IPS DF 6.9 (cell line): ENCODE measurements around the gene FAM110D.

Experiments used
- DNase-seq: peaks from one replicate; pipeline ENCODE4 v3.0.0-alpha.2; 2013; ENCODE audit warnings: low read depth, low spot score
- H3K27ac ChIP-seq: one replicate; pipeline ENCODE4 v1.5.1; 2013; ENCODE audit warnings: low read length, control low read depth
- H3K27me3 ChIP-seq: 2 replicates; pipeline ENCODE4 v1.6.1; 2013; ENCODE audit warnings: mild to moderate bottlenecking, low read length; ENCODE audit not compliant: control insufficient read depth, insufficient read depth
- H3K36me3 ChIP-seq: 2 replicates; pipeline ENCODE4 v1.6.1; 2013; ENCODE audit warnings: low read length; ENCODE audit not compliant: control insufficient read depth, insufficient read depth
- H3K4me1 ChIP-seq: 2 replicates; pipeline ENCODE4 v1.6.1; 2013; ENCODE audit warnings: low read length; ENCODE audit not compliant: control insufficient read depth, insufficient read depth
- H3K4me3 ChIP-seq: 2 replicates; pipeline ENCODE4 v1.5.1; 2013; ENCODE audit warnings: mild to moderate bottlenecking, low read length
- H3K9me3 ChIP-seq: 2 replicates; pipeline ENCODE4 v1.6.1; 2013; ENCODE audit warnings: low read length, inconsistent platforms; ENCODE audit not compliant: control insufficient read depth, insufficient read depth
- WGBS: extraction: QIAGEN DNeasy Blood & Tissue Kit; methylation state at CpG from one replicate; pipeline ENCODE4 v1.1.7; 2013; ENCODE audit warnings: mixed read lengths, missing lambda C conversion rate; ENCODE audit not compliant: insufficient read length, insufficient coverage; 5-methylcytosine and 5-hydroxymethylcytosine counted together

The FAM110D gene

GRCh38 chr1:26132834-26133167, 26.1 kb upstream of the FAM110D start:
- no peak for DNase-seq
- WGBS = no CpG with 5 or more reads among the region's 2 CpGs

GRCh38 chr1:26134466-26134865, 24.4 kb upstream of the FAM110D start:
- Histone ChIP-seq H3K27me3 (no peaks in the 10 kb centered on the region), H3K27ac (no peak overlapping the region), H3K4me1 (no peaks in the 10 kb centered on the region), H3K4me3 (no peak overlapping the region), H3K9me3 (no peaks in the 10 kb centered on the region), H3K36me3 (no peaks in the 10 kb centered on the region)
- DNase-seq = no peak
- no CpG with 5 or more reads among the region's 3 CpGs for WGBS

More at GRCh38 chr1:26132834-26133167, 26.1 kb upstream of the FAM110D start:
- Histone ChIP-seq H3K9me3 (no peaks in the 10 kb centered on the region), H3K36me3 (no peaks in the 10 kb centered on the region), H3K4me3 (no peak overlapping the region), H3K27me3 (no peaks in the 10 kb centered on the region), H3K27ac (no peak overlapping the region), H3K4me1 (no peaks in the 10 kb centered on the region)

GRCh38 chr1:26138974-26139558, 19.8 kb upstream of the FAM110D start:
- no peaks in the 10 kb centered on the region for H3K9me3 ChIP-seq
- H3K27me3 ChIP-seq = no peaks in the 10 kb centered on the region
- DNase-seq = no peak
- no CpG with 5 or more reads among the region's 3 CpGs for WGBS
- no peaks in the 10 kb centered on the region for H3K36me3 ChIP-seq
- H3K4me1 ChIP-seq = no peaks in the 10 kb centered on the region
- no peak overlapping the region for H3K27ac ChIP-seq
- no peak overlapping the region for H3K4me3 ChIP-seq

- Histone ChIP-seq H3K4me3 (no peak overlapping the region), H3K4me1 (no peaks in the 10 kb centered on the region), H3K36me3 (no peaks in the 10 kb centered on the region), H3K27me3 (no peaks in the 10 kb centered on the region), H3K27ac (no peak overlapping the region), H3K9me3 (no peaks in the 10 kb centered on the region)
- DNase-seq = no peak
- no CpG with 5 or more reads among the region's 8 CpGs for WGBS
Observed at GRCh38 chr1:26142159-26142558, 16.7 kb upstream of the FAM110D start.

GRCh38 chr1:26145041-26145959, 13.6 kb upstream of the FAM110D start:
- no CpG with 5 or more reads among the region's 19 CpGs for WGBS
- H3K4me3 ChIP-seq = no peak overlapping the region
- peak; percentile 66 for DNase-seq
- no peak overlapping the region for H3K27ac ChIP-seq
- H3K4me1 ChIP-seq = no peaks in the 10 kb centered on the region
- no peaks in the 10 kb centered on the region; the same call in 1 of the 2 replicates for H3K27me3 ChIP-seq
- H3K36me3 ChIP-seq = no peaks in the 10 kb centered on the region
- no peaks in the 10 kb centered on the region for H3K9me3 ChIP-seq

- Histone ChIP-seq H3K4me1 (no peaks in the 10 kb centered on the region), H3K36me3 (no peaks in the 10 kb centered on the region), H3K4me3 (no peak overlapping the region), H3K9me3 (no peaks in the 10 kb centered on the region), H3K27ac (no peak overlapping the region), H3K27me3 (no peaks in the 10 kb centered on the region; the same call in 1 of the 2 replicates)
- WGBS = no CpG with 5 or more reads among the region's 6 CpGs
- DNase-seq = no peak
Observed at GRCh38 chr1:26145960-26146294, 13.0 kb upstream of the FAM110D start.

- no peaks in the 10 kb centered on the region for H3K4me1 ChIP-seq
- H3K36me3 ChIP-seq = no peaks in the 10 kb centered on the region
- no peak overlapping the region for H3K4me3 ChIP-seq
- H3K27me3 ChIP-seq = peaks cover 4% of the 10 kb centered on the region; the same call in 1 of the 2 replicates
- no peak overlapping the region for H3K27ac ChIP-seq
- DNase-seq = no peak
- no peaks in the 10 kb centered on the region for H3K9me3 ChIP-seq
Observed at GRCh38 chr1:26148887-26149286, 10.0 kb upstream of the FAM110D start.

GRCh38 chr1:26153966-26154532, 4.8 kb upstream of the FAM110D start:
- WGBS = no CpG with 5 or more reads among the region's 5 CpGs
- Histone ChIP-seq H3K36me3 (no peaks in the 10 kb centered on the region), H3K4me3 (no peak overlapping the region), H3K4me1 (peaks cover 10% of the 10 kb centered on the region), H3K9me3 (no peaks in the 10 kb centered on the region), H3K27me3 (peaks cover 26% of the 10 kb centered on the region), H3K27ac (no peak overlapping the region)
- no peak for DNase-seq

GRCh38 chr1:26154750-26155149, 4.1 kb upstream of the FAM110D start:
- no CpG with 5 or more reads among the region's 9 CpGs for WGBS
- no peak for DNase-seq
- H3K27me3 ChIP-seq = peaks cover 26% of the 10 kb centered on the region
- H3K36me3 ChIP-seq = no peaks in the 10 kb centered on the region
- H3K9me3 ChIP-seq = no peaks in the 10 kb centered on the region
- H3K27ac ChIP-seq = no peak overlapping the region
- no peak overlapping the region for H3K4me3 ChIP-seq
- peaks cover 13% of the 10 kb centered on the region for H3K4me1 ChIP-seq

GRCh38 chr1:26155370-26156284, 3.3 kb upstream of the FAM110D start:
- Histone ChIP-seq H3K9me3 (no peaks in the 10 kb centered on the region), H3K27me3 (peaks cover 26% of the 10 kb centered on the region), H3K27ac (no peak overlapping the region), H3K4me3 (no peak overlapping the region), H3K36me3 (no peaks in the 10 kb centered on the region), H3K4me1 (peaks cover 13% of the 10 kb centered on the region)
- DNase-seq = no peak
- no CpG with 5 or more reads among the region's 21 CpGs for whole genome bisulfite sequencing
